CD4-positive, alpha-beta T cell treated with Interleukin-6 at 100 ng/mL for 8 hours (primary cell): Measurements from ENCODE around the gene KDM1B.
"Not testable (repeated sequence)": the region's sequence is repeated elsewhere in the genome, so short reads cannot be mapped to it uniquely, and the experiment has no call there.

Source experiments
- DNase-seq: peaks from one replicate; pipeline ENCODE4 v3.0.0-alpha.2; 2020; ENCODE audit warnings: mixed read lengths, low spot score

KDM1B gene

DNA sequence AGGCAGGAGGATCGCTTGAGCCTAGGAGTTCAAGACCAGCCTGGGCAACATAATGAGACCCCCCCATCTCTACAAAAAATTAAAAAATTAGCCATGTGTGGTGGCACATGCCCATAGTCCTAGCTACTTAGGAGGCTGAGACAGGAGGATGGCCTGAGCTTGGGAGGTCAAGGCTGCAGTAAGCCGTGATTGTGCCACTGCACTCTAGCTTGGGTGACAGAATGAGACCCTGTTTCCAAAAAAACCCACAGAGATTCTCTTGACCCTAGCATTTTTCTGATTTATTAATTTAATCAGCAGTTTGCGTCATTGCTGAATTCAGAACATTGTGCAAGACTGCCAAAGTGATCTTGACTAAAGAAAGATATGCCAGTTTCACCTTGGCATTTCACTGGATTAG lies 36.8 kb downstream of the KDM1B start:
- DNase-seq = no peak

DNA sequence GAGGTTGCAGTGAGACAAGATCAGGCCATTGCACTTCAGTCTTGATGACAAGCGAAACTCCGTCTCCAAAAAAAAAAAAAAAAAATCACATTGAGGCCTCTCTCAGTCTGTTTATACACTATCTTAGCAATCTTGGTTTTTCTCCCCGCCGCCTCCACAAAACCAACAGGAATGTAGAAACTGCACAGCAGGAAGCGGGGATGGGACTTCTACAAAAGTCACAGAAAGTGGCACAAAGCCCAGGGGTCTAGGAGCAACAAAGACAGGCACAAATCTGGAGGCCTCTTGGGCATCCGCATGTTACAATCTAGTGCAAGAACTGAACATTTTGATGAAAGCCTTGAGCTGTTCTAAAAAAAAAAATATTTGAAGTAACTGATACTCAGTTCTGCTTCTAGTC lies 48.6 kb downstream of the KDM1B start:
- no peak for DNase-seq

DNA sequence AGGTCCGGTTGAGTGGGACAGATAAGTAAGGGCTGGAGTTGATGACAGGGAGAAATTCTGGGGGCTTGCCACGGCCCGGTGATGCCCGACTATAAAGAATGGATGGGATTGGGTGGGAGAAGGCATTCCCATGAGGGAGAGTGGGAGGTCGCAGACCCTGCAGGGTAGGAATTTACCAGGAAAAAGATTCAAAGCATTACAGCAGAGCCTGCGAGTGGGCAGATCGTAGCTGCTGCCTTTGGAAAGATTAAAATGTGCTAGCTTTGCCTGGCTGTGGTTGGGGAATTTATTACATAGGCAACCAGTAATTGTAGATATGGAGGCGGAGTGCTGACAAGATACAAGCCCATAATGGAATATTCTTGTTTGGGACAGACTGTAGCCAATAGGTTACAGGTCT lies 49.5 kb downstream of the KDM1B start:
- DNase-seq = no peak

DNA sequence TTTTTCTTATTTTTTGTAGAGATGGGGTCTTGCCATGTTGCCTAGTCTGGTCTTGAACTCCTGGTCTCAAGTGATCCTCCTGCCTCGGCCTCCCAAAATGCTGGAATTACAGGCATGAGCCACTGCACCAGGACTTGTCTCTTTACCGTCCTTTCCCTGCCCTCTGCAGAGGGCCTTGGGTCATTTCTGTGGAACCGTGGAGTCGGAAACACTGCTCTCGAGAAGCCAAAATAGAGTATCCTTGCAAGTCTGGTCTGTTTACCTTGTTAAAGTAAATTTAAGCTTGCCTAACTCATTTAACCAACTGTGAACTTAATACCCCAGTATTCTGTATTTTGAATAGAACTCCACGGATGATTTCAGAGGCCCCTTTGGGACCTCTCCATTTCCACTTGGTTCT lies 51.4 kb downstream of the KDM1B start:
- no peak for DNase-seq

DNA sequence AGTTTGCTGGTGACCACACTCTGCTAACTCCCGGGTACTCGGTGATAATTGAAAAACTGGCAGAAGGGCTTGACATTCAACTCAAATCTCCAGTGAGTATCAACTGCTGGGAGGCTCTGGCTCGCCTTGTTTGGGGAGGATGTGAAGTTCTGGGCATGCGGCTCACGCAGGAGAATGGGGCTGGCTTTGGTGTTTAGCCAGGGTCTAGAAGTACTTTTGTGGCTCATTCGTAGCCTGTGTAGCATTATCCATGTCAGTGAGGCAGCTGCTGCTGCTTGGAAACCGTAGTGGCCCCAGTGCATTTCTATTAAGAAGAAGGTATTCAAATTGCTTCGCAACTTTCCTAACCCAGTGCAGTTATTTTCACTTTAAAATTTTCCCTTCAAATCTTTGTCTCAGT lies 52.2 kb downstream of the KDM1B start:
- DNase-seq = no peak

DNA sequence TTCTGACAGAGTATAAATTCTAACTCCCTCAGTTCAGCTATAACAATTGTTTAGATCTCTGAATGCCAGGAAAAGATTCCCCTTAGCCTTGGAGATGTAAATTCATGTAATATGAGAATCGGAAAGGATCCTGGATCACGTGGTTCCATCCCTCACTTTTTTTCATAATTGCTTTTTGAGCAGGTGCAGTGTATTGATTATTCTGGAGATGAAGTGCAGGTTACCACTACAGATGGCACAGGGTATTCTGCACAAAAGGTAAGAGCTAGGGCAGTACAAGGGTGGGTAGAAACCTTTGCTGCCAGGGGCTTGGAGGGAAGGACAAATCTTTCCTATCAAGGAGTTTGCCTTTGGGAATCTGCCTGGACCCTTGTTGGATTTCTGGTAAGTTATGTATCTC lies 52.7 kb downstream of the KDM1B start:
- no peak for DNase-seq

DNA sequence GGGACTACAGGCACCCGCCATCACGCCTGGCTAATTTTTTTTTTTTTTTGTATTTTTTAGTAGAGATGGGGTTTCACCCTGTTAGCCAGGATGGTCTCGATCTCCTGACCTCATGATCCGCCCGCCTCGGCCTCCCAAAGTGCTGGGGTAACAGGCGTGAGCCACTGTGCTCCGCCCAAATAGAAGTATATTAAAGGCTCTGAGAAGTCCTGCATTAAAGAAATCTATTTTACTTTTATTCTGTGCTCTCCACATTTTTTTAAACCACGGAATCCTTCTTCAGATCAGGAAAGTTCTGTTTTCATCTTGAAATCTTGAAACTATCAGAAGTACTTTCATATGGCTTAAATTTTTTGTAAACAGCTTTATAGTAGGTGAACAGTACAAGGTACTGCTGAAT lies 53.6 kb downstream of the KDM1B start:
- DNase-seq = not testable (repeated sequence)

DNA sequence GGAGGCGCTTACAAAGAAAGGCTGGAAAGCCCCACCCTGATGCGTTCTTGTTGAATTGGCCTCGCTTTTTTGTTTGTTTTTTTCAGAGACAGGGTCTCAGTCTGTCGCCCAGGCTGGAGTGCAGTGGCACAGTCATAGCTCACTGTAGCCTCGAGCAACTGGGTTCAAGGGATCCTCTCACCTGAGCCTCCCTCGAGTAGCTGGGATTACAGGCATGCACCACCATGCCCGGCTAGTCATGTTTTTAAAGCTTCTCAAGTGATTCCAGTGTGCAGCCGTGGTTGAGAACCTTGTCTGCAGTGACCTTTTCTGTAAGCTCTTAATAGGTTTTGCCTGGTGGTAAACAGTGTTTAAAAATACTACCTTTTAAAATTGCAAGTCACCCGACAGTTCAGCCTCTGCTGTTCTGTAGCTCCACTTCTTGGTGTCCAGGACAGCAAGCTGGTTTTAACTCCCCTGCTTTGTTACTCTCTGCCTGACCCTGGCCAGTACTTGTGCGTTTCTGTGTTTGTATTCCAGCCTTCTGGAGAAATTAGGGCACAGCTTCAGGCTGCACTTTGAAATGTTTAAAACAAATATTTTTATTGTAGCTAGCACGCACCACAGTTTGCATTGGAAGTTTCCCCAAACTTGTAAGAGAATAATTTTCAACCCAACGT lies 54.4 kb downstream of the KDM1B start:
- DNase-seq = no peak

DNA sequence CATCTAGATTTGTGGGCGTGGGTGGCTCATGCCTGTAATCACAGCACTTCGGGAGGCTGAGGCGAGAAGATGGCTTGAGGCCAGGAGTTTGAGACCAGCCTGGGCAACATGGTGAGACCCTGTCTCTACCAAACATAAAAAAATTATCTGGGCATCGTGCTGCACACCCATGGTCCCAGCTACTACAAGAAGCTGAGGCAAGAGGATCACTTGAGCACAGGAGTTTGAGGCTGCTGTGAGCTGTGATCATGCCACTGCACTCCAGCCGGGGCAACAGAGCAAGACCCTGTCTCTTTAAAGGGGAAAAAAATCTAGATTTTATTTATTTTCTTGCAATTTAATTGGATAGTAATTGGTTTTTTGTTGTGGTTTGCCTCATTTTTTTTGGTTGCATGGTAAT lies 55.5 kb downstream of the KDM1B start:
- DNase-seq = no peak

DNA sequence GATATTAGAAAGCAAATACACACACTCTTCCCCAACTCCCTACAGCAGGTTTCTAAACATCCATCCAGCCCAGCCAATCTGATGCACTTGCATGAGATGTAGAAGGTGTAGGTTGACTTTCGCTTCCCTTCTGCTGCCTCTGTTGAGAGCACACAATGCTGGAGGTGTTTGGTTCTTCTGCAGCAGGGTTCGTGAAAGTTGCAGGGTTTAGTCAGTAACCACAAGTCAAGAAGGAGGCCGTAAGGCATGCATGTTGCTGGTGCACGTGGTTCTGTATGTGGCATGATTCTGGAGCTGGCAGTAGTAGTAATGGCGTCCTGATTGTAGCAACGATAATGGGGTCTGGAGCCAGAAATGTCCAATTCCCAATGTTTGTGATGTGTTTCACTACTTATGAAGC lies 56.1 kb downstream of the KDM1B start:
- DNase-seq = no peak

DNA sequence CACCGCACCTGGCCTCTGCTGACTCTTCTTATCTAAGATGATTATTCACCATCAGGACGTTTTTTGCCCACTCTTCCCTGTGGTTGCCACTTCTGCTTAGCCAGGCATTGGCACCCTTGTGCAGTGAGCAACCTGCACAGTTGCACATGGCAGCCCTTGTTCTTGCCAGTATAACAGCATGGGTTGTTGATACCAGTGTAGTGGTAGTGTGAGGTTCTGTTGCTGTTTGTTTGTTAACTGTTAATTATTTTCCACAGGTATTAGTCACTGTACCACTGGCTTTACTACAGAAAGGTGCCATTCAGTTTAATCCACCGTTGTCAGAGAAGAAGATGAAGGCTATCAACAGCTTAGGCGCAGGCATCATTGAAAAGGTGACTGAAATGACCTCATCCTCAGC lies 57.0 kb downstream of the KDM1B start:
- no peak for DNase-seq

DNA sequence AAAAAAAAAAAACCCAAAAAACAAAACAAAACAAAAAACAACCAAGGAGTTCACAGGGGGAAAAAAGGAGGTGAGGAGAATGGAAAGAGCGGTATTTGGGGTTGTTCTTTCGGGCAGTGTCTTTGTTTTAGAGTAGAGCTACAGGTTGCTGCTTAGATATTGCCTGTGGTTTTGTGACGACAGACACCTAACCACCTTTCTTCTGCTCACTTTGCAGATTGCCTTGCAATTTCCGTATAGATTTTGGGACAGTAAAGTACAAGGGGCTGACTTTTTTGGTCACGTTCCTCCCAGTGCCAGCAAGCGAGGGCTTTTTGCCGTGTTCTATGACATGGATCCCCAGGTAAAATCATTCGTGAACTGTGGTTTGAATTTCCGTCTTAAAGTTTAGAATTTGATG lies 58.2 kb downstream of the KDM1B start:
- no peak for DNase-seq

DNA sequence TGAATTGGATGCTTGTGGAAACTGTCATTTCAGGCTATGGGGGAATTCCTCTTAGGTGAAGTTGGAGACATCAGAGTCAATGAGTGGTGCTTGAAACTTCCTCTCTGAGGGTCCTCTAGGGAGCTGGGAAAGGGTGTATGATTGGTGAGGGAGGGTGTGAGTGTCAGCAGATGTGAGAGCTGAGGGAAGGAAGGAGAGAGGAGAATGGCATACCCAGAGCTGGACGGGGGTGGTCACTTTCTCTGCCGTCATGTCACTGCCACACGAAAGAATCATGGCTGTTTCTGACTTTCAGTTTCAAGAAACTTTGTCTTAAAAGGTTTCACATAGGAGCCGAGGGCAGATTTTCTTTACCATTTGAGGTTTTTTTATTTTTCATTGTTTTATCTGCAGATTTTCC lies 58.8 kb downstream of the KDM1B start:
- DNase-seq = no peak

DNA sequence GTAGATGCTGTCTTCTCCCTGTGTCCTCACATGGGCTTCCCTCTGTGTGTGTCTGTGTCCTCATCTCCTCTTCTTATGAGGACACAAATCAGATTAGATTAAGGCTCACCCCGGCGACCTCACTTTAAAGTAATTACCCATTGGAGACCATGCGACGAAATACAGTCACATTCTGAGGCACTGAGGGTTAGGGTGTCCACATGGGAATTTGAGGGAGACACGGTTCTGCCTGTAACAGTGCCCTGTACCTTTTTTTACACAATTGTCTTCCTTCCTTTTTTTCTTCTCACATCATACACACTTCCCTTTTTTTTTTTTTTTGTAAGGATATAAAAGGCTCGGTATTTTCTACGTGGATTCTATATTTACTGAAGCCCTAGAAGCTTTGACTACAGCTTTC lies 60.2 kb downstream of the KDM1B start:
- no peak for DNase-seq

DNA sequence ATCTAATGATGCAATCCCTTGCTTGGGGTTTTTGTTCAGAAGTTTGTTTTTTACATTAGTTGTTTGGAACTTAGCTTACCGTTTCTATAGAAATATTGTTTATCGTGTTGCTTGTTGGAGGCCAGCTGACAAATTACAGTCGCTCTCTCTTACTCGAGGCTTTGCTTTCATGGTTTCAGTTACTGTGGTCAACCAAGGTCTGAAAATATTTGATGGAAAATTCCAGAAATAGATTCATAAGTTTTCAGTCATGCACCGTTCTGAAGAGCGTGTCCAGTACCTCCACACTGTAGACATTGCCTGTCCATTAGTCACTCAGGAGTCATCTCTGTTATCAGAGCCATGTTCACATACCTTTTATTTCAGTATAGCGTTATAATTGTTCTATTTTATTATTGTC lies 61.2 kb downstream of the KDM1B start:
- DNase-seq = no peak

DNA sequence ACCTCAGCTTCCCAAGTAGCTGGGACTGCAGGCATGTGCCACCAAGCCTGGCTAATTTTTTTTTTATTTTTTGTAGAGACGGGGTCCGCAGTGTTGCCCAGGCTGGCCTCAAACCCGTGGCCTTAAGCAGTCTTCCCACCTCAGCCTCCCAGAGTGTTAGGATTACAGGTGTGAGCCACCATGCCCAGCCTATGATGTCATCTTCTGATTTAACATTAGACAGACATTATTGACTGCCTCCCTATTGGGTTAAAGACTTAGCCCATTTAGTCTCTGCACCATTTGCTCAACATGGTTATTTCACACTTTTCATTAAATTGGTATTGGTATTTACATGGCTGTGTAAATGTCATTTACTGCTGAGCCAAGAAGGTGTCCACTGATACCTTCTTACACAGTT lies 63.0 kb downstream of the KDM1B start:
- no peak for DNase-seq

DNA sequence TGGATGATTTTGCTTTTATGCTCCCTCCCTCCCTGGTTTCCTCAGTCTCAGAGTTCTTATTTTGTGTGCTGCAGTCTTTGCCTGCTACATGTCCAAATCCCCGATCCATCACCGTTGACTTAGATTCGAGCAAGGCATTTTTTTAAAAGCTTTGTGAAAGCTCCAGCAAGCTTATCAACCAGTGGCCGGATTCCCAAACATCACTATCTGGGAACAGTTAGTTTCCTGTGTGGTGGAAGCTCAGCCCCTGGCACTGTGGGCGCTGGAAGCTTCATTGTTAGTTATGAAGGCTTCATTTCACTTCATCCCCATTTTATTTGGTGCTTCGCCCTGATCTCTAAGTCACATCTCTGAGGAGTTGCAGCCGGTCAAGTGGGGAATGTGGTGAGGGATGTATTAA lies 64.4 kb downstream of the KDM1B start:
- no peak for DNase-seq

DNA sequence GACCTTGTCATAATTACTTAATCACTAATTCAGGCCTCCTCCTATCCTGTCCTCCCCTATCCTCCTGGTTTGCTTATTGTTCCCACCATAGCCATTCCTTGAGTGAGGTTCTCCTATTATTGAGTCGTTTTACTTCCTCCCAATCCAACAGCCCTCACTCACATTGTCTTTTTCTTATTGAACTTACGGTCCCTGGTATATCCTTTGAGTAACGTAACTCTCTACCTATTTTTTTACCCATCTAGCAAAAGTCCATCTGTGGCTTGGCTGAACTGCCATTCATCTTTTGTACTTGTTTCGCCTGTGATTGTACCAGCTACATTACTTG lies 66.0 kb downstream of the KDM1B start:
- no peak for DNase-seq

DNA sequence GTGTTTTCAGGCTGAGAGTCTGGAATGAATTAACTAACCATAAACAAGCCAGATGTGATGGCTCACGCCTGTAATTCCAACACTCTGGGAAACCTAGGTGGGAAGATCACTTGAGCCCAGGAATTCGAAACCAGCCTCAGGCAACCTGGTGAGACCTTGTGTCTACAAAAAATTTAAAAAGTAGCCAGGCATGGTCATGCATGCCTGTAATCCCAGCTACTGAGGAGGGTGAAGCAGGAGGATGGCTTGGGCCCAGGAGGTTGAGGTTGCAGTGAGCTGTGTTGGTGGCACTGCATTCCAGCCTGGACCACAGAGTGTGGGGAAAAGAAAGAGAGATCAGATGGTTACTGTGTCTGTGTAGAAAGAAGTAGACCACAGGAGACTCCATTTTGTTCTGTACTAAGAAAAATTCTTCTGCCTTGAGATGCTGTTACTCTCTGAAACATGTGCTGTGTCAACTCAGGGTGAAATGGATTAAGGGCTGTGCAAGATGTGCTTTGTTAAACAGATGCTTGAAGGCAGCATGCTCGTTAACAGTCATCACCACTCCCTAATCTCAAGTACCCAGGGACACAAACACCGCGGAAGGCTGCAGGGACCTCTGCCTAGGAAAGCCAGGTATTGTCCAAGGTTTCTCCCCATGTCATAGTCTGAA lies 71.4 kb downstream of the KDM1B start:
- not testable (repeated sequence) for DNase-seq

DNA sequence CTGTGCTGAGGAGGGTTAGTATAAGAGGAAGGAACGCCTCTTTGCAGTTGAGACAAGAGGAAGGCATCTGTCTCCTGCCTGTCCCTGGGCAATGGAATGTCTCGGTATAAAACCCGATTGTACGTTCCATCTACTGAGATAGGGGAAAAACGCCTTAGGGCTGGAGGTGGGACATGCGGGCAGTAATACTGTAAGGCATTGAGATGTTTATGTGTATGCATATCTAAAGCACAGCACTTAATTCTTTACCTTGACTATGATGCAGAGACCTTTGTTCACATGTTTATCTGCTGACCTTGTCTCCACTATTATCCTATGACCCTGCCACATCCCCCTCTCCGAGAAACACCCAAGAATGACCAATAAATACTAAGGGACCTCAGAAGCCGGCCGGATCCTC lies 71.9 kb downstream of the KDM1B start:
- DNase-seq = not testable (repeated sequence)

DNA sequence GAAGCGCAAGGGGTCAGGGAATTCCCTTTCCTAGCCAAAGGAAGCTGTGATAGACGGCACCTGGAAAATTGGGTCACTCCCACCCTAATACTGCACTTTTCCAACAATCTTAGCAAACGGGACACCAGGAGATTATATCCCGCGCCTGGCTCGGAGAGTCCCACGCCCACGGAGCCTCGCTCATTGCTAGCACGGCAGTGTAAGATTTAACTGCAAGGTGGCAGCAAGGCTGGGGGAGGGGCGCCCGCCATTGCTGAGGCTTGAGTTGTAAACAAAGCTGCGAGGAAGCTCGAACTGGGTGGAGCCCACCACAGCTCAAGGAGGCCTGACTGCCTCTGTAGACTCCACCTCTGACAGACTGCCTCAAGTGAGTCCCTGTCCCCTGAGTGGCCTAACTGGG lies 73.4 kb downstream of the KDM1B start:
- not testable (repeated sequence) for DNase-seq

DNA sequence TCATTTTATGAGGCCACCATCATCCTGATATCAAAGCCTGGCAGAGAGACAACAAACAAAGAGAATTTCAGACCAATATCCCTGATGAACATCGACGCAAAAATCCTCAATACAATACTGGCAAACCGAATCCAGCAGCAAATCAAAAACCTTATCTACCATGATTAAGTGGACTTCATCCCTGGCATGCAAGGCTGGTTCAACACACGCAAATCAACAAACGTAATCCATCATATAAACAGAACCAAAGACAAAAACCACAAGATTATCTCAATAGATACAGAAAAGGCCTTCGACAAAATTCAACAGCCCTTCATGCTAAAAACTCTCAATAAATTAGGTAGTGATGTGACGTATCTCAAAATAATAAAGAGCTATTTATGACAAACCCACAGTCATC lies 76.6 kb downstream of the KDM1B start:
- DNase-seq = not testable (repeated sequence)

DNA sequence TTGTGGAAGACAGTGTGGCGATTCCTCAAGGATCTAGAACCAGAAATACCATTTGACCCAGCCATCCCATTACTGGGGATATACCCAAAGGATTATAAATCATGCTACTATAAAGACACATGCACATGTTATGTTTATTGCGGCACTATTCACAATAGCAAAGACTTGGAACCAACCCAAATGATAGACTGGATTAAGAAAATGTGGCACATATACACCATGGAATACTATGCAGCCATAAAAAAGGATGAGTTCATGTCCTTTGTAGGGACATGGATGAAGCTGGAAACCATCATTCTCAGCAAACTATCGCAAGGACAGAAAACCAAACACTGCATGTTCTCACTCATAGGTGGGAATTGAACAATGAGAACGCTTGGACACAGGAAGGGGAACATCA lies 78.5 kb downstream of the KDM1B start:
- not testable (repeated sequence) for DNase-seq

DNA sequence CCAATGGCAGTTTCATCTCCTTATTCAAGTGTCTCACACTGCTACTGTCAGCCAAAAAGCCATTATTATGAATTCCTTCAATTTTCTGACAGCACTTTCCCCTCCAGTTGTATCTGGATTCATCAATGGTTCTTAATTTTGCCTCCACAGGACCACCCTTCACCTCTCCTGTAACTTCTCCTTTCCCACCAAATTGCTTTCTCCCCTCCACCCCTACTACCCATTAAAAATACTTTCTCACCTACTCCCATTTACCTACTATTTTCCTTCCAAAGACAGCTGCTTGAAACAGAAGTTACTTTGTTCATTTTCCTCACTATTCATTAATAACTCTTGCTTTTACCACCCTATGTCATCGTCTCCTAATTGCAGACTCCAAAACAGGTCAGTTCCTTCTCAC lies 79.3 kb downstream of the KDM1B start:
- no peak for DNase-seq
